Osteoblast (primary cell): Measurements from ENCODE around the gene MRPS22. TPM values are rescaled to one million over a fixed set of nuclear protein-coding genes. Genes with fewer than 3 reads are reported as not detected.
A peak's percentile ranks its signal among the peaks of the same experiment; 100 is the strongest.

Experiments used
- DNase-seq: peaks from one replicate; pipeline ENCODE4 v3.0.0; 2011; ENCODE audit warnings: low spot score, mixed read lengths; ENCODE audit not compliant: insufficient read length; ENCODE audit errors: missing footprints
- H2AFZ ChIP-seq: 2 replicates; pipeline ENCODE4 v1.6.0; 2011; ENCODE audit warnings: mild to moderate bottlenecking, low read length
- H3K27ac ChIP-seq: 2 replicates; pipeline ENCODE4 v1.5.1; 2011; ENCODE audit warnings: mild to moderate bottlenecking, low read depth, low read length, moderate library complexity
- H3K27me3 ChIP-seq: 2 replicates; pipeline ENCODE4 v1.6.0; 2012; ENCODE audit warnings: mild to moderate bottlenecking, control low read depth, inconsistent platforms, low read length, moderate library complexity; ENCODE audit not compliant: insufficient read depth
- H3K36me3 ChIP-seq: 2 replicates; pipeline ENCODE4 v1.5.1; 2011; ENCODE audit warnings: mild to moderate bottlenecking, low read length, control low read depth, moderate library complexity; ENCODE audit not compliant: insufficient read depth
- H3K4me1 ChIP-seq: 2 replicates; pipeline ENCODE4 v1.5.1; 2011; ENCODE audit warnings: mild to moderate bottlenecking, low read length, control low read depth, moderate library complexity; ENCODE audit not compliant: insufficient read depth
- H3K4me2 ChIP-seq: 2 replicates; pipeline ENCODE4 v1.6.0; 2011; ENCODE audit warnings: mild to moderate bottlenecking, low read length; ENCODE audit not compliant: insufficient read depth
- H3K4me3 ChIP-seq: fragments of 200-600 bp; sonication (generic); 3 replicates; pipeline ENCODE4 v1.5.1; 2012; ENCODE audit warnings: mild to moderate bottlenecking, low read length, inconsistent platforms; ENCODE audit not compliant: insufficient read depth
- H3K79me2 ChIP-seq: 2 replicates; pipeline ENCODE4 v1.6.0; 2012; ENCODE audit warnings: mild to moderate bottlenecking, low read length, control low read depth, inconsistent platforms; ENCODE audit not compliant: insufficient read depth
- H3K9me3 ChIP-seq: 2 replicates; pipeline ENCODE4 v1.5.1; 2011; ENCODE audit warnings: low read depth, low read length, control low read depth
- H4K20me1 ChIP-seq: 2 replicates; pipeline ENCODE4 v1.6.0; 2012; ENCODE audit warnings: mild to moderate bottlenecking, low read length, control low read depth; ENCODE audit not compliant: insufficient read depth
- total RNA-seq: library from RNA; depleted of rRNA; stranded (reverse); fragments of >200 nt; gene quantifications from 2 replicates; pipeline ENCODE4 v1.2.3, GENCODE V29; 2012
- TF ChIP-seq, protein P1 (sequence below): IDR thresholded peaks from 2 replicates; pipeline ENCODE4 v1.5.1; 2011; ENCODE audit warnings: mild to moderate bottlenecking, low read depth, low read length, moderate library complexity; ENCODE audit errors: extremely low read depth

Gene MRPS22
- total RNA-seq, 1 donor = 65.1 TPM

DNA sequence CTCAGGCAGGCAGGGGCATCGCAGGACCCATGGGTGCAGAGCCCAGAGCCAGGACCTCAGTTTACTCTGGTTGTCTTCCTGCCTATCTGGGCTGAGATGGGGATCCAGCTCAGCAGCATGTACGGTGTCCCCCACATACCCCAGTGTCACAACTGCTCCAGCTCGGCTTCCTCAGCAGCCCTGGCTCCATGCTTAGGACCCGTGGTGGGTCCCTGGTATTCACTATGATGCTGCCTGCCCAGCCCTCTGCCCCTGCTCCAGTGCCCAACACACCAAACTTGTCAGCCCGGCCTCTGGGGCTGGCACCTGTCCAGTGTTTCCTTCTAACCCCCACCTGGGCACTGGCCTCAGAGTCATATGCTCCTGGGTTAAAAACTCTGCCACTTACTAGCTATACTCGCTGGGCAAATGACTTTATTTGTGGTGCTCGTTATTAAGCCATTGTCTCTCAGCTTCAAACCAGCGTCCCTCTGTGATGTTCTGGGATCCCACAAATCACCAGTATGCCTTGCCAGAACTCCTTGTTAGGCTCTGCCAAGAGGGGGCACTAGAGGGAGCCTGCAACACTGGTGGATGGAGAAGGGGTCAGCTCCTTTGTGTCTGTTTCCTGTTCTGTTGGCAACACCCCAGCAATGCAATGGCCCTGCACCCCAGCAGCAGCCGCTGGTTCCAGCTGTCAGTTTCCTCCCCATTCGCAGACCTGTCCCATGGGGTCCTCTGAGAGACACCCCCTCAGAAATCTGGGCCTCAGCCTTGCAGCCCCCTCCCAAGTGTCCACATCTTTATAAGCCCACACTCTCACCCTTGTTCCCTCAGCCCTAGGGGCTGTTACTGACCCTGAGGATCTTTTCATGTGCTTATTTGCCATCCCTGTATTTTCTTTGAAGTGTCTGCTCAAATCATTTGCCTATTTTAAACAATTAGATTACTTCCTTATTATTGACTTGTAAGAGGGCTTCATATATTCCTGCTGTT is 24.1 kb upstream of the MRPS22 start:
- Histone ChIP-seq H3K27ac (no peak overlapping the region), H3K27me3 (no peaks in the 10 kb centered on the region), H3K36me3 (no peaks in the 10 kb centered on the region), H3K9me3 (no peaks in the 10 kb centered on the region), H3K79me2 (no peaks in the 10 kb centered on the region), H3K4me1 (no peaks in the 10 kb centered on the region), H4K20me1 (no peaks in the 10 kb centered on the region), H3K4me3 (no peak overlapping the region), H2AFZ (no peak overlapping the region), H3K4me2 (no peak overlapping the region)
- TF ChIP-seq, protein P1, sequence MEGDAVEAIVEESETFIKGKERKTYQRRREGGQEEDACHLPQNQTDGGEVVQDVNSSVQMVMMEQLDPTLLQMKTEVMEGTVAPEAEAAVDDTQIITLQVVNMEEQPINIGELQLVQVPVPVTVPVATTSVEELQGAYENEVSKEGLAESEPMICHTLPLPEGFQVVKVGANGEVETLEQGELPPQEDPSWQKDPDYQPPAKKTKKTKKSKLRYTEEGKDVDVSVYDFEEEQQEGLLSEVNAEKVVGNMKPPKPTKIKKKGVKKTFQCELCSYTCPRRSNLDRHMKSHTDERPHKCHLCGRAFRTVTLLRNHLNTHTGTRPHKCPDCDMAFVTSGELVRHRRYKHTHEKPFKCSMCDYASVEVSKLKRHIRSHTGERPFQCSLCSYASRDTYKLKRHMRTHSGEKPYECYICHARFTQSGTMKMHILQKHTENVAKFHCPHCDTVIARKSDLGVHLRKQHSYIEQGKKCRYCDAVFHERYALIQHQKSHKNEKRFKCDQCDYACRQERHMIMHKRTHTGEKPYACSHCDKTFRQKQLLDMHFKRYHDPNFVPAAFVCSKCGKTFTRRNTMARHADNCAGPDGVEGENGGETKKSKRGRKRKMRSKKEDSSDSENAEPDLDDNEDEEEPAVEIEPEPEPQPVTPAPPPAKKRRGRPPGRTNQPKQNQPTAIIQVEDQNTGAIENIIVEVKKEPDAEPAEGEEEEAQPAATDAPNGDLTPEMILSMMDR = peak; percentile 38
- no peak for DNase-seq

DNA sequence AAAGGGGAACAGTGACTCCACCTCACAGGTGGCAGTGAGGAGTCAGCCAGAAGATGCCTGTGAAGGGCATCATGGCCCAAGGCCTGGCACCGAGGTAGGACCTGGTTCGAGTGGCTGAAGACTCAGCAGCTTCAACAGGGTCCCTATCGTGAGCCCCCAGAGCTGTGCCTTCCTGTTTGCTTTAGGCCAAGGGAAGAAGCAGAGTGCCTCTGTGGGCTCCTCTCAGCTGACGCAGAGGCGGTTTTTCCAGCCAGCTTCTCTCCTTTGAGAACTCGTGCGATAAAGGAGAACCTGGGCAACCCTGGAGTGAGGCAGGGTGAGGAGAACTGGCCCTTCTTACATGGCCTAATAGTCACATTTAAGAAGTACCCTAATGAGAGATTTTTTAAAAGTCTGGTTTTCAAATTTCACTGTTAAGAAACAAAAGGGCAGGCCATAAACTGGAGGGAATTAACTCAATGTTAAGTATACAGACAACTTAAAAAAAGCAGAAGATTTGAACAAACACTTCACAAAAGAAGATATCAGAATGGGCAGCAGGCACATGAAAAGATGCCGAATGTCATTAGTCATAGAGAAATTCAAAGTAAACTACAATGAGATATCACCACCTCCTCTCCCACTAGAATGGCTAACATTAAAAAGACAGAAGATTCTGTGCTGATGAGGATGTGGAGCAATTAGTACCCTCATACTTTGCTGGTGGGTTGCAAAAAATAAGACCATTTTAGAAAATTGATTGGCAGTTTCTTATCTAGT is 23.1 kb upstream of the MRPS22 start:
- no peak overlapping the region for H3K4me3 ChIP-seq
- H3K4me2 ChIP-seq = no peak overlapping the region
- H3K79me2 ChIP-seq = no peaks in the 10 kb centered on the region
- H2AFZ ChIP-seq = no peak overlapping the region
- H3K27me3 ChIP-seq = no peaks in the 10 kb centered on the region
- no peaks in the 10 kb centered on the region for H3K4me1 ChIP-seq
- TF ChIP-seq, protein P1 = no peak
- H4K20me1 ChIP-seq = no peaks in the 10 kb centered on the region
- no peak overlapping the region for H3K27ac ChIP-seq
- H3K9me3 ChIP-seq = no peaks in the 10 kb centered on the region
- no peak for DNase-seq
- H3K36me3 ChIP-seq = no peaks in the 10 kb centered on the region

DNA sequence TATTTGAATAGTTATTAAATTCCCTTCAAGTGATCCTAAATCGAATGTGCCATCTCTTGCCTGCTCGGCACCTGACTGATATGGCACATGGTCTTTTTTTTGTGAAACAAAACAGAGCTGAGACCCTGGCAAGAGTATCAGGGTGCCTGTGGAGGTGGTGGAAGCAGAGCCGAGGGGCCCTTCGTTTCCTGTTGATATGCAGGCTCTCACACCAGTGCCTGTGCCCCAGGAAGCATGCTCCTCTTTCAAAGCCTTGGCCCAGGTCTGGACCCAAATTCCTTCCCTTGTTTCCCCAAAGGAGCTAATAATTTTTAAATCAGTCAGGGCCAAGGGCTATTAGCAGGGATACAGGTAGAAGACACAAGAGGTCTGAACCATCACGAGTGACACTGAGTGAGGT is 21.5 kb upstream of the MRPS22 start:
- H3K36me3 ChIP-seq = no peaks in the 10 kb centered on the region
- H2AFZ ChIP-seq = no peak overlapping the region
- no peak overlapping the region for H3K4me2 ChIP-seq
- H3K9me3 ChIP-seq = no peaks in the 10 kb centered on the region
- TF ChIP-seq, protein P1 = no peak
- H3K4me3 ChIP-seq = no peak overlapping the region
- no peak overlapping the region for H3K27ac ChIP-seq
- H4K20me1 ChIP-seq = no peaks in the 10 kb centered on the region
- H3K27me3 ChIP-seq = no peaks in the 10 kb centered on the region
- no peaks in the 10 kb centered on the region for H3K79me2 ChIP-seq
- DNase-seq = no peak
- H3K4me1 ChIP-seq = no peaks in the 10 kb centered on the region

DNA sequence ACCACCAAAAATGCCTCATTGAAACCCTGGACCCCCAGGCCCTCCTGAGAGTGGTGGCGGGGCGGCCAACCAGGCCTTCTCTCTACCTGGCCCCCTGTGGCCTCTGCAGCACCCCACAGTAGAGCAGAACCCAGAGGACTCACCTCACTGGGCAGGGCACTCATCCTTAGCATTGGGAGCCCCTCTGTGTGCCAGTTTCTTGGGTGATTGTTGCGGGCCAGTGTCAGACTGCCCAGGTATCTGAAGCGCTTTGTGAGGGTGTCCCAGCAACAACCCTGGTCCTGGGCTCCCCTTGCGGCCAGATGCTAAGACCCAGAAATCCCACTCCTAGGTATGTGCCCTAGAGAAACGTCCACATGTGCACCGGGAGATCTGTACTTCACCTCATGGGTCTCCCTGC is 20.7 kb upstream of the MRPS22 start:
- H3K36me3 ChIP-seq = no peaks in the 10 kb centered on the region
- no peaks in the 10 kb centered on the region for H3K27me3 ChIP-seq
- no peak overlapping the region for H3K27ac ChIP-seq
- no peaks in the 10 kb centered on the region for H3K4me1 ChIP-seq
- H3K79me2 ChIP-seq = no peaks in the 10 kb centered on the region
- H4K20me1 ChIP-seq = no peaks in the 10 kb centered on the region
- TF ChIP-seq, protein P1 = no peak
- no peak for DNase-seq
- no peak overlapping the region for H3K4me3 ChIP-seq
- no peak overlapping the region for H3K4me2 ChIP-seq
- H2AFZ ChIP-seq = no peak overlapping the region
- H3K9me3 ChIP-seq = no peaks in the 10 kb centered on the region
